H1 (cell line): ENCODE measurements around the gene CALCR. TPM values are rescaled to one million over a fixed set of nuclear protein-coding genes. Genes with fewer than 3 reads are reported as not detected.

Source experiments
- NRF1 ChIP-seq: IDR thresholded peaks from 2 replicates; pipeline ENCODE4 v1.6.1; 2011; ENCODE audit warnings: mild to moderate bottlenecking, low read depth, low read length, improper control_type of control experiment
- PHF8 ChIP-seq: fragments of 200-600 bp; sonication (generic); conservative IDR thresholded peaks from 2 replicates; pipeline ENCODE4 v1.7.1; 2012; ENCODE audit warnings: low read depth, mild to moderate bottlenecking, inconsistent platforms, low read length, moderate library complexity
- SIX5 ChIP-seq: IDR thresholded peaks from 2 replicates; pipeline ENCODE4 v1.6.1; 2011; ENCODE audit warnings: mild to moderate bottlenecking, low read depth, low read length
- polyA plus RNA-seq, 7 experiments: library from polyadenylated mRNA; depleted of rRNA in 3 of 7; stranded (reverse) in 5 of 7; unstranded in 2 of 7; fragments of >200 nt in 5 of 7; fragments of 200-250 nt in 2 of 7; gene quantifications; 1 replicate in 5 of 7; 2 replicates in 1 of 7; 4 replicates in 1 of 7; pipeline versions ENCODE4 v1.2.1 to v1.2.3, GENCODE V29; 2011 to 2013; ENCODE audit warnings: missing spikeins in 2 of 7, mixed read lengths in 2 of 7
- total RNA-seq: library from RNA; stranded (reverse); fragmentation: NEBNext Ultra II Directional; extraction: Animal tissue kit (Norgen Biotek cat#: 25700); gene quantifications from 2 replicates; pipeline ENCODE4 v1.2.1, GENCODE V29; 2021
- TF ChIP-seq, protein P1 (sequence below): IDR thresholded peaks from 2 replicates; pipeline ENCODE4 v1.6.1; 2012; ENCODE audit warnings: low read length, inconsistent platforms

The CALCR gene
- total and polyA plus RNA-seq, 2 of the 8 experiments (the other 6 are each of a cell fraction or from before 2014, with no cell fraction given) = 1.0 to 3.6 TPM

DNA sequence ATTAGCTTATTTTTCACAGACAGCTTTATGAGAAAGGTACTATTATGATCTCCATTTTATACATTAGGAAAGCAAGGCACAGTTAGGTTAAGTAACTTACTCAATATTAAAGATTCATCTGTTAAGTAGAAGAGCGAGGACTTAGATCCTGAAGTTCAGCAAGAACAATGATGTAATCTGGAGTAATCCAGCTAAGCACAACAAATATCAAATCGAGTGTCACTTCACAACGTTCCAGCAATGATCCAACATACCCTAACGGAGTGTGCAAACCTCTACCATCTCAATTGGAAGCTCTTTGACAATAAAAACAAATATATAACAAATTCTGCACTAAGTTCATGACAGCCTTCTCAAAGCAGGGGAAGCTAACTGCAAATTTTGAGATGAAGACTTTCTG is 121.3 kb downstream of the CALCR start (continued):
- TF ChIP-seq, protein P1, sequence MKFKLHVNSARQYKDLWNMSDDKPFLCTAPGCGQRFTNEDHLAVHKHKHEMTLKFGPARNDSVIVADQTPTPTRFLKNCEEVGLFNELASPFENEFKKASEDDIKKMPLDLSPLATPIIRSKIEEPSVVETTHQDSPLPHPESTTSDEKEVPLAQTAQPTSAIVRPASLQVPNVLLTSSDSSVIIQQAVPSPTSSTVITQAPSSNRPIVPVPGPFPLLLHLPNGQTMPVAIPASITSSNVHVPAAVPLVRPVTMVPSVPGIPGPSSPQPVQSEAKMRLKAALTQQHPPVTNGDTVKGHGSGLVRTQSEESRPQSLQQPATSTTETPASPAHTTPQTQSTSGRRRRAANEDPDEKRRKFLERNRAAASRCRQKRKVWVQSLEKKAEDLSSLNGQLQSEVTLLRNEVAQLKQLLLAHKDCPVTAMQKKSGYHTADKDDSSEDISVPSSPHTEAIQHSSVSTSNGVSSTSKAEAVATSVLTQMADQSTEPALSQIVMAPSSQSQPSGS = no peak
- TF ChIP-seq NRF1 = no peak
- TF ChIP-seq PHF8 = no peak
- no peak for TF ChIP-seq SIX5
